PC-9 (cell line): ENCODE measurements around the gene KRTAP4-9.
"Not testable (repeated sequence)": the region's sequence is repeated elsewhere in the genome, so short reads cannot be mapped to it uniquely, and the experiment has no call there.

ENCODE experiments used
- CTCF ChIP-seq: fragments of 200-600 bp; sonication (generic); conservative IDR thresholded peaks from 2 replicates; pipeline ENCODE4 v1.6.1; 2017; ENCODE audit warnings: mixed run types, antibody characterized with exemption, mild to moderate bottlenecking, moderate library complexity
- EZH2 ChIP-seq: fragments of 200-600 bp; sonication (generic); IDR thresholded peaks from 2 replicates; pipeline ENCODE4 v1.8.0; 2017; ENCODE audit warnings: antibody characterized with exemption, low read depth

- not testable (repeated sequence) for TF ChIP-seq CTCF, EZH2
These were observed 5.3 kb upstream of the KRTAP4-9 start for GRCh38 chr17:41099682-41100480.
